Renal cortex interstitium (tissue), 11 donors: ENCODE results near the gene MC1R. TPM values are rescaled to one million over a fixed set of nuclear protein-coding genes. Genes with fewer than 3 reads are reported as not detected.
"Not testable (repeated sequence)": the region's sequence is repeated elsewhere in the genome, so short reads cannot be mapped to it uniquely, and the experiment has no call there.

Experiments
- DNase-seq, 11 donors: peaks; one replicate each; pipeline ENCODE4 v3.0.0-alpha.2; 2013; ENCODE audit warnings: low read depth in 9 of 11, low spot score in 4 of 11; ENCODE audit errors: extremely low read depth in 1 of 11
- polyA plus RNA-seq, 3 donors: library from polyadenylated mRNA; unstranded; fragments of 120-200 nt; gene quantifications; one replicate each; pipeline ENCODE4 v1.2.1, GENCODE V29; 2013; ENCODE audit not compliant: insufficient read length in 3 of 3

Gene MC1R
- polyA plus RNA-seq, 3 donors: 2.9 to 6.3 (median 3.5) TPM

DNA sequence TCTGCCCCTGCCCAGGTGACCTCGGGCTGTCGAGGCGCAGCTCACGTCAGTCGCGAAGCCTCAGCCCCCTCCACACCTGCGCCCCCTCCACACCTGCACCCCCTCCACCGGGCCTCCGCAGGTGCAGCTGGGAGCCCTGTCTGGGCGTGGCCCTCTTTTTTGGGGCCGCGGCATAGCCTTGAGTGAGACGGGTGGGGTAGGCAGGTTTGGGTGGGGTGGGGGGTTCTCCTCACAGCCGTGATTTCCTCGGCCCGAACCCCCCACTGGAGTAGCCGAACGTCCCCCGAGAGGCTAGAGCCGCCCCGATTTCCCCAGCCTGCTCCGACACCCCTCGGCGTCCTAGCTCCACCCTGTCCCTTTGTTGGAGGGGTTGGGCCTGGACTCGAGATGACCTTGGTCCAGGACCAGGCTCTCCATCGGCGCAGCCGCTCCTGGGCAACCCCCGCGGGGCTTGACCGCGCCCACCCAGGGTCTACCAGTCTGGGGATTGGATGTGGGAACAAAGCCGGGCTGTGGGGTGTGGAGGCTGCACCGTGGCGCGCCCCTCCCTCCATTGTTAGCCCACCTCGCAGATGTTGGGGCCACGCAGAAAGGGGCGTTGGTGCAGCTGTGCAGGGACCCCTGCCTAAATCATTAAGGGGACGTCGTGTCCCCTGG lies 5.1 kb downstream of the MC1R start:
- DNase-seq: no peak

DNA sequence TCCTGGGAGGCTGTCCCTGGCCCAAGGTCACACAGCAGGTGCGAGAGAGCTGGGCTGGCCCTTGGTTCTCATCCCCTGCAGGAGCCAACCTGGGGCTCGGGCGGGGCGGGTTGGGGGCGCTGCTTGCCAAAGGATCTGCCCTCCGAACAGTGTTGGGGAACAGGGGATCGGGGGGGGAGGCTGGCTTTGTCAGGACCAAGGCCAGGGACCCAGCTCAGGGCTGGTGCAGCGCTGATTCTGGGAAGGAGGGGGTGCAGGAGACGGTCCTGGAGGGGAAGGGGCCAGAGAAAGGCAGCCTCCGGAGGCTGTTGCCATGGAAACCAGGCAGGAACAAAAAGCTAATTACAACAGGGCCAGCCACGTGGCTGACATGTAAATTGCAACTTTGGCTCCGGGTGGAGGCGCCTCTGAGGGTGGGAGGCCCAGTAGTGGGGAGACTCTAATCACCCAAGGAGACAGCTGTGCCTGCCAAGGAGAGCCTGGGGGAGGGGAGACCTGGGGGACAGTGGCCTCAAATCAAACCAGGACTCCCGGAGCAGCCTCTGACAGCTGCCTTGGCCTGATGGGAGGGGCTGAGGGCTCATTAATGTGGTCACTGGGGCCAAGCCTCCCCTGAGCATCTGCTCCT lies 5.7 kb downstream of the MC1R start:
- no peak for DNase-seq

DNA sequence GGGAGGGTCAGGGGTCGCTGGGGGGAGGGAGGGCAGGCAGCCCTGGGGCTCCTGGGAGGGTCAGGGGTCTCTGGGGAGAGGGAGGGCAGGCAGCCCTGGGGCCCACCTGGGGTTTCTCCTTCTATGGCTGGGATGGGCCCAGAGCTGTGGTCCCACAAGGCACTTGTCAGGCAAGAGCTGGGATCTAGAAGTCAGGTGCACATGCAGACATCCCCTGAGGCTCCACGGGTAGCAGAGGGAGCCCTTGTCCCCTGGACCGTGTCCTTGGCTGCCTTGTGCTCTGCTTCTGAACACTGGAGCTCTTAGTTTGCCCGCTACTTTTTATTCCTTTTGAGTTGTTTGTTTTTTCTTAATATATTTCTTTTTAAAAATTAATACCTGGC lies 6.3 kb downstream of the MC1R start:
- DNase-seq: no peak

DNA sequence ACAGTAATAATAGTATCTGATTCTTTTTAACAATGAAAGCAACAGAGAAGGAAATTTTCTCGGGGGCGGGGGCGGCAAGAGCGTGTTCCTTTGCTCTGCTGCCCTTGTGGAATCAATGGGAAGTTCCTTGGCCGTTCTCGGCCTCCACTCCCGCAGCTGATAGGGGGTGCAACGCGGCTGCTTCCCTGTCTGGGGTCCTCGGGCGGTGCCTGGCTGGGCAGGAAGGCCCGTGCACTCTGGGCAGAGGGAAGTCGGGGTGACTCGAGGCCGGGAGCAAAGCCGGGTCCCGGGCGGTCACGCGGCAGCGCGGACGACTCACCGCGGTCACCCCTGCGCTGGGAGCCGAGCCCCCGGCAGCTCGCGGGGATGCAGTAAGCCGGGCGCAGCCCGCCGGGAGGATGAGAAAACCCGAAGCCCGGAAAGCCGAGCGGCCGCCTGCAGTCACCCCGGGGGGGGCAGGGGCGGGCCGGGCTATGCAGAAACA lies 7.0 kb downstream of the MC1R start:
- no peak for DNase-seq

DNA sequence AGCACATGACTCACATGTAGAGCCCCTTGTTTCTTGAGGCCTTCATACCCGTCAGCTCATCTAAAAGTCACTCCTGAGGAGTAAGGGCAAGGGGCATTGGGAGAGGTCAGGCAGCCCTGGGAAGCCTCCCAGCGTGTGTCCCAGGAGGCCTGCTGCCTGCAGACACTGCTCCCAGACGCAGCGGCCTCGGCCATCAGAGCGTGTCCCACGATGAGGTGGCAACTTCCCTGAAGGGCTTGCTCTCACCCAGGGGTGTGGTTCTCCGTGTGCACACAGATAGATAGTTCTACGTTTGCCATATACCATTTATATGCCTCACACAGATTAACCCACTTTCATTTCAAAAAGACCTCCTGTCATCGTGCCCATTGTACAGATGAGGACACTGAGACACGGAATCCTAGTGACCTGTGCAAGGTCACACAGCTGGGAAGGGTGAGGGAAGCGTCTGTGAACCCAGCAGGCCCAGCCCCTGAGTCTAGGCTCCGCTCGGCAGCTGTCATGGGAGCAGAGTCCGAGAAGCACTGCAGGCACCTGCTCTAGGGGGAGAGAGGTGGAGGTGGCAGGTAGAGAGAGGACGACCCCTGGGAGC lies 12.7 kb downstream of the MC1R start:
- no peak for DNase-seq

DNA sequence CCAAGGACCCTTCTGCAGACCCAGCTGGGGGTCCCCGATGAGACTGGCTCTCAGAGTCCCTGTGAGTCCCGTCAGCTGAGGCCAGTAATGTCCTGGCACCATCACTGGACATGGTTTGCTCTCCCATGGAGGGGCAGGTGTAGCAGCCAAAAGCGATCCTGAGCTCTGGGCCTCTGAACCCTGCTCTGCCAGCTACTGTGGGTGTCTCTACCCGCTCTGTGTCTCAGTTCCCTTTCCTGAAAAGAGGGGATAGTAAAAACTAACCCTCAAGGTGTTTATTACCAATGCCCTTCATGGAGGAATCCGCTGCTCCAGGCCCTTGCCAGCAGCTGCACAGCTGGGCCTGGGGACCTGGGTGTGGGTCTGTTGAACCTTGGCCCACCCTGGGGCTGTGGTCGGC lies 13.3 kb downstream of the MC1R start:
- no peak for DNase-seq

DNA sequence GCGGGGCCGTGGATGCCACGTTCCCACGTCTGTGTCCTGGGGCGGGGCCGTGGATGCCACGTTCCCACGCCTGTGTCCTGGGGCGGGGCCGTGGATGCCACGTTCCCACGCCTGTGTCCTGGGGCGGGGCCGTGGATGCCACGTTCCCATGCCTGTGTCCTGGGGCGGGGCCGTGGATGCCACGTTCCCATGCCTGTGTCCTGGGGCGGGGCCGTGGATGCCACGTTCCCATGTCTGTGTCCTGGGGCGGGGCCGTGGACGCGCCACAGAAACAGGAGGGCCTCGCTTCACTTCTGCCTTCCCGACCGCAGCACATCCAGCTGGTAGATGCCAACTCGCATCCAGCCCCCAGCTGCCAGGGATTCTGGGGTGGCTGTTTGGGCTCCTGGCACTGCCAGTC lies 15.4 kb downstream of the MC1R start:
- DNase-seq: not testable (repeated sequence)

DNA sequence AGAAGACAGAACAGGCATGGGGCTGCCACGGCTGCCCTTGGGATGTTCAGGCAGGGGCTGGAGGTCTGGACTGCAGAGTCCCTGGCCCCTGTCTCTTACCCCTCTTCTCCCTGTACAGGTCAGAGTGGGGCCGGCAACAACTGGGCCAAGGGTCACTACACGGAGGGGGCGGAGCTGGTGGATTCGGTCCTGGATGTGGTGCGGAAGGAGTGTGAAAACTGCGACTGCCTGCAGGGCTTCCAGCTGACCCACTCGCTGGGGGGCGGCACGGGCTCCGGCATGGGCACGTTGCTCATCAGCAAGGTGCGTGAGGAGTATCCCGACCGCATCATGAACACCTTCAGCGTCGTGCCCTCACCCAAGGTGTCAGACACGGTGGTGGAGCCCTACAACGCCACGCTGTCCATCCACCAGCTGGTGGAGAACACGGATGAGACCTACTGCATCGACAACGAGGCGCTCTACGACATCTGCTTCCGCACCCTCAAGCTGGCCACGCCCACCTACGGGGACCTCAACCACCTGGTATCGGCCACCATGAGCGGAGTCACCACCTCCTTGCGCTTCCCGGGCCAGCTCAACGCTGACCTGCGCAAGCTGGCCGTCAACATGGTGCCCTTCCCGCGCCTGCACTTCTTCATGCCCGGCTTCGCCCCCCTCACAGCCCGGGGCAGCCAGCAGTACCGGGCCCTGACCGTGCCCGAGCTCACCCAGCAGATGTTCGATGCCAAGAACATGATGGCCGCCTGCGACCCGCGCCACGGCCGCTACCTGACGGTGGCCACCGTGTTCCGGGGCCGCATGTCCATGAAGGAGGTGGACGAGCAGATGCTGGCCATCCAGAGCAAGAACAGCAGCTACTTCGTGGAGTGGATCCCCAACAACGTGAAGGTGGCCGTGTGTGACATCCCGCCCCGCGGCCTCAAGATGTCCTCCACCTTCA lies 16.2 kb downstream of the MC1R start:
- no peak for DNase-seq

DNA sequence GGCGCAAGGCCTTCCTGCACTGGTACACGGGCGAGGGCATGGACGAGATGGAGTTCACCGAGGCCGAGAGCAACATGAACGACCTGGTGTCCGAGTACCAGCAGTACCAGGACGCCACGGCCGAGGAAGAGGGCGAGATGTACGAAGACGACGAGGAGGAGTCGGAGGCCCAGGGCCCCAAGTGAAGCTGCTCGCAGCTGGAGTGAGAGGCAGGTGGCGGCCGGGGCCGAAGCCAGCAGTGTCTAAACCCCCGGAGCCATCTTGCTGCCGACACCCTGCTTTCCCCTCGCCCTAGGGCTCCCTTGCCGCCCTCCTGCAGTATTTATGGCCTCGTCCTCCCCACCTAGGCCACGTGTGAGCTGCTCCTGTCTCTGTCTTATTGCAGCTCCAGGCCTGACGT lies 17.0 kb downstream of the MC1R start:
- DNase-seq: not testable (repeated sequence)

DNA sequence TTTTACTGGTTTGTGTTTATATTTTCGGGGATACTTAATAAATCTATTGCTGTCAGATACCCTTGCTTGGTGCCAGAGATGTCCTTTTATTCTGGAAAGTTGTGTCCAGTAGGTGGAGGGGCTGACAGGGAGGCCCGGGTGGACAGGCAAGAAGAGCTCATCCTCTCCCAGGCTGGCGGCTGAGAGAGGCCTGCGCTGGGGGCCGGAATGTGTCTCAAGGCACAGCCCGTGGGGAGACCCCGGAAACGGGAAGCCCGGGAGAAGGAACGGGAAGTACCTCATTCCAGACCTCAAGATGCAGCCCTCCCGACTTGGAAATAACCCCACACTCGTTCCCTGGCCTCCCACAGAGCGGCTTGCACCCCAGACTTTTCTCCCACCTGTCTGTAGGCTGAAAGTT lies 17.4 kb downstream of the MC1R start:
- DNase-seq: no peak

DNA sequence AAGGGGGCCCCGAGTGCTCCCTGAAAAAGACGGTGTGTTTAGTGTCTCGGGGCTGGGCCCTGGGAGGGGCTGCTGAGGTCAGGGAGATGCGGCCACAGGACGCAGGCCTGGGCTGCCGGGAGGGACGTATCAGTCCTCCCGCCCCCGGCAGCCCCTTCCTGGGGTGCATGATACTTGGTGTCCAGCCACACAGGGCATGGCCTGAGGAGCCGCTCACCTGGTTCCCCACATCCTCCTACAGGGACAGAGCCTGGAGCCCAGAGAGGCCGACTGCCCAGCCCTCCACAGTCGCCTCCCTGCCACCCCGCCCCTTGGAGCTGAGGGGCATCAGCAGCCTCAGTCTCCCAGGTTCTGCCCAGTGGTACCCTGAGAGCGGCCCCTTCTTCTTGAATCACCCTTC lies 17.8 kb downstream of the MC1R start:
- no peak for DNase-seq

DNA sequence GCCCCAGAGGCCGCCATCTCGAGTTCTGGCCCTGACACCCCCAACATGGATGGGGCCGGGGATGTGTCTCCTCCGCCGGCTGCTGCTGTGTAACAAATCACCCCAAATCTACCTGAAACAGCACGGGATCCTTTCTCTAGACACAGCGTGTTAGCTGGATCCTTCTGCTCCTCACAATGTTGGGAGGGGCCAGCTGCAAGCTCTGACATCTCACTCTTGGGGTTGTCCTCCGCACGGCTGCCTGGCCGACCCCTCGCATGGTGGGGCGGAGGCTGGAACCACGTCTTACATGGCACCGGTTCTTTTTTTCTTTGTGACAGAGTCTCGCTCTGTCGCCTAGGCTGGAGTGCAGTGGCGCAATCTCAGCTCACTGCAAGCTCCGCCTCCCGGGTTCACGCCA lies 18.3 kb downstream of the MC1R start:
- DNase-seq: no peak

DNA sequence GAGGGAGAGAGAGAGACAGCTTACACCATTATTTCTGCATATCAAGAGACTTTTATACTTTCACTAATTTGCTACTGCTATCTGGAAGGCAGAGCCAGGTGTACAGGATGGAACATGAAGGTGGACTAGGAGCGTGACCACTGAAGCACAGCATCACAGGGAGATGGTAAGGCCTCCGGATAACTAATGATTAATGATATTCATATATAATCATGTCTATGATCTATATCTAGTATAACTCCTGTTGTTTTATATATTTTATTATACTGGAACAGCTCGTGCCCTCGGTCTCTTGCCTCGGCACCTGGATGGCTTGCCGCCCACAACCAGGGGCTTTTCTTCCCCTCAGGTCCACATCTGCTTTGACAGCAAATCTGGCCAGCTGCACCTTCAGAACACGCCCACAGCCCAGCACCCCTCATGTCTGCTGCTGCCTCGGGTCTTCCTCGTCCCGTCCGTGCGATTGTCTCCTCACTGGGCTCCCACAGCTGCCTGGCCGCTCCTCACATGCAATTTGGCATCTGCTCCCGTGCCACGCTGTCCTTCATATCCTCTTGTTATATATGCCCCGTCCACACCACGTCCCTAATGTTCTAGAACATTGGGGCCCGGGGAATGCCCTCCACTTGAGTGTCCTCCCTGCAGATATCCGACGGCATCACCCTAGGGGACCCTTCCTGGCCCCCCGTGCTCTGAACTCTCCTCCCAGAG lies 19.7 kb downstream of the MC1R start:
- no peak for DNase-seq

DNA sequence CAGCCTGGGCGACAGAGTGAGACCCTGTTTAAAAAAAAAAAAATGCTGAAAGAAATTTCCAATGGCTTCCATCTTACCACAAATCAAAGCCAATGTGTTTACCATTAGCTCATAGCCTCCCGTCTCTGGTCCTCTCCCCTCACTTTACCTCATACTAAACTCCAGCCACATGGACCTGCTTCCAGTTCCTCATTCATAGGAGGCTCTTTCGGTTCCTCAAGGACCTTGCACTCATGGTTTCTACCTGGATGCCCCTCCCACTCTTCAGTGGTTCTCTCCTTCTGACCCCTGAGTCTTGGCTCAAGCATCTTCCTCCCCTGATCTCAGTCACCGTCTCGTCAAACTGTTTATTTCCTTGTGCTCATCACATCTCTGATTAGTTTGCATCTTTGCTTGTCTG lies 26.1 kb downstream of the MC1R start:
- no peak for DNase-seq

DNA sequence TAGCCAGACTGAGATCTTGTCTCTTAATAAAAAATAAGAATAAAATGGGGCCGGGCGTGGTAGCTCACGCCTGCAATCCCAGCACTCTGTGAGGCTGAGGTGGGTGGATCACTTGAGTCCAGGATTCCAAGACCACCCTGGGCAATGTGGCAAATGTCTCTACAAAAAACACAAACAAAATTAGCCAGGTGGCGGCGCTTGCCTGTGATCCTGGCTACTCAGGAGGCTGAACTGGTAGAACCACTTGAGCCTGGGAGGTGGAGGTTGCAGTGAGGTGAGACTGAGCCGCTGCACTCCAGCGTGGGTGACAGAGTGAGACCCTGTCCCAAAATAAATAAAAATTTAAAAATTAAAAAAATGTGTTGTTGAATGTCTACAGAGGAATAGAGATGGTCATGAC lies 27.0 kb downstream of the MC1R start:
- no peak for DNase-seq

DNA sequence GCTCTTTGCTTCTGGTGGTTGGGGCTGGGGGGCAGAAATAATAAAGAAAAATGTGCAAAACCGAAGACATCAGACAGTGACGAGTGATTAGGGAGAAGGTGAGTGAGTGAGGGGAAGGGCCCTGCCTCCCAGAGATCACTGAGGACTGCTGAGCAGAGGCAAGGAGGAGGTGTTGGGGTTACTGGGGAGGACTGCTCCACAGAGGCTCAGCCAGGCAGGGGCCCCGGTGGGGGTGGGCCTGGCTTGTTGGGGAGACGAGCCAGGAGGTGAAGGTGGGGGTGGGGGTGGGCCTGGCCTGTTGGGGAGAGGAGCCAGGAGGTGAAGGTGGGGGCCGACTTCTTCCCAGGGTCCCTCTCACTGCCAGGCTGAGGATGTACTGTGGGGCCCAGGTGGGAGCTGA lies 27.9 kb downstream of the MC1R start:
- DNase-seq: no peak

DNA sequence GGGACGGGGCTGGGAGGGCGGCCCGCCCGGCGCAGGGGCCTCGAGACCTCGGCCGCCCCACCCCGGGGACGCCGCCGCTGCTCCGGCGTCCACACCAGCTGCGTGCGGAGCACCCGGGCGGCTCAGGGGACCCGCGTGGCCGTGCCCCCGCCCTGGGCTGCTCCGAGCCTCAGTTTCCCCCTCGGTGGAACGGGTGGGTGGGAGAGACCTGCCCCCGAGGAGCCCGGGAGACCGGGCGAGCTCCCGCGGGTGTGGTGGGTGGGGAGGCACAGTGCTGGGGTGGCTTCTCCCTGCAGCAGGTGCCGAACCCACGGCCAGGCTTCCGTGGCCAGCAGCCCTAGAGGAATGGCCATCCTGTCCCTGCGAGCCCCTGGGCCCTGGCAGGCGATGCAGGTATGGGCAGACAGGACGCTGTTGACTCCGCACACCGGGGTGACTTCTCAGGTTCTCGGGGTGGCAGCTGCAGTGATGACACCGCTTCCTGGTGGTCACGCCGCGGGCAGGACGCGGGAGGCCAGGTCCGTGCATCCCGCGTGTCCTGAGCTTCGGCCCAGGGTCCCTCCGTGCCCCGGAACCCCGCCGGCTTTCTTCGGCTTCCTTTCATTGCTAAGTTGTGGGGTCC lies 30.6 kb downstream of the MC1R start:
- no peak for DNase-seq

DNA sequence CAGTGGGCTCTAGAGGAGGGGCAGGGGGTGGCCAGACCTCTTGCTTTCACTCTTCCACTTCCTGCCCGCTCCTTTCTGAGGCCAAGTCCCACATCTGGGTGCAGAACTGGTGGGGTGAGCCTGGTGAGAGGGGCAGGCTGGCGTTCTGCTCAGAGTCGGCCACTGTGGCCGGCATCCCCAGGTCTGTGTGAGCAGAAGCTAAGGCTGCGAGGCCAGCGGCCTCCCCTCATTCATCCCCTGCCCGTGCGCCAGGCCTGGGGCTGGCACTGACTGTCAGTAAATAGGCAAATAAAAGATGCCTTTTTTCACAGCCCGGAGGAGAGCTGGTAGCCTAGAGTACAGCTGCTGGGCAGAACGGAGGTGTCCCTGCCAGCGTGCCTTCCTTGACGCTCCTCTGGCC lies 31.1 kb downstream of the MC1R start:
- no peak for DNase-seq

DNA sequence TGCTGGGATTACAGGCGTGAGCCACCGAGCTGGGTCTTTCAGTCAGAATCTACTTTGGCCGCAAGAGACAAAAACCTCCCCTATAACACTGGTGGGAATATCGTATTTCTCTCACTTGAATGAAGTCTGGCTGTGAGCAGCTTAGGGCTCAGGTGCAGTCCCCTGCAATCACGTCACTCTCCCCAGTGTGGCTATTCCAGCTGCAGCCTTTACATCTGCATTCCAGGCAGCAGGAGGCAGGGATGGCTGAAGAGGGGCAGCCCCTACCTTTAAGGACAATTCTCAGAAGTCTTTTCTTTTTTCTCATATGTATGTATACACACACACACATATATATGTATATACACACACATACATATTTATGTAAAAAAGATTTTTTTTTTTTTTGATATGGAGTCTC lies 32.8 kb downstream of the MC1R start:
- DNase-seq: no peak
